ENCODE measurements around the gene GSTM2. TPM values are rescaled to one million over a fixed set of nuclear protein-coding genes. Genes with fewer than 3 reads are reported as not detected.
"Not testable (repeated sequence)": the region's sequence is repeated elsewhere in the genome, so short reads cannot be mapped to it uniquely, and the experiment has no call there.

GSTM2 gene
- total RNA-seq, 1 experiment from 2014 or later = 0.84 TPM

DNA sequence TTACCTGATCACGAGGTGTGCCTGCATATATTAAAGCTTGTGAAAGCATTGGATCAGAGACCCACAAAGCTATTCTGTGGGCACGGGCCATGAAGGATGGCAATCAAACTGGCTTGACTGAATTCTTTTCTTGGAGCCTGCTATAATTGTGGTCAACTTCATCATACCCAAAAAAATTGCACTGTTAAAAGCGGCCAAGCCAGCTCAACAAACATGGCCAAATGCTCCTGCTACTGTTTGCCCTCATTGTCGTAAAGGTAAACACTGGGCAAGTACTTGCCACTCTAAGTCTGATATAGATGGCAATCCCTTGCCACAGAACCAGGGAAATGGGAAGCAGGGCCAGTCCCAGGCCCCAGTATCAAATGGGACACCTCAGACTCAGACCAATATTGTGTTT lies 37.6 kb downstream of the GSTM2 start:
- BruUV-seq (replicated peaks) = no TSS peak
- no peak overlapping the region for H3K27ac Mint-ChIP-seq (ENCODE audit: unreplicated experiment)
- DNase-seq = no peak
- H3K9me3 Mint-ChIP-seq (ENCODE audit: unreplicated experiment) = peaks cover 38% of the 10 kb centered on the region
- H3K4me3 Mint-ChIP-seq (ENCODE audit: unreplicated experiment) = no peak overlapping the region
- no peaks in the 10 kb centered on the region for H3K27me3 ChIP-seq (replicated peaks; ENCODE audit: control insufficient read depth, insufficient read depth, low read length)
- intact Hi-C loops (cut with micrococcal nuclease; ENCODE audit: unreplicated experiment) = no loop called here
- H3K4me1 Mint-ChIP-seq (ENCODE audit: low read depth, unreplicated experiment) = no peaks in the 10 kb centered on the region
- H3K4me1 ChIP-seq = no peaks in the 10 kb centered on the region
- H3K36me3 ChIP-seq (ENCODE audit: control insufficient read depth, insufficient read depth, low read length) = no peaks in the 10 kb centered on the region
- POLR2A ChIA-PET = no interaction called here
- CTCF ChIA-PET = interaction anchor here (0.9 kb wide), 1 partner anchor 65 kb away, joined by 4 read pairs; no protein-coding TSS in a partner anchor
- TF ChIP-seq, protein P1, sequence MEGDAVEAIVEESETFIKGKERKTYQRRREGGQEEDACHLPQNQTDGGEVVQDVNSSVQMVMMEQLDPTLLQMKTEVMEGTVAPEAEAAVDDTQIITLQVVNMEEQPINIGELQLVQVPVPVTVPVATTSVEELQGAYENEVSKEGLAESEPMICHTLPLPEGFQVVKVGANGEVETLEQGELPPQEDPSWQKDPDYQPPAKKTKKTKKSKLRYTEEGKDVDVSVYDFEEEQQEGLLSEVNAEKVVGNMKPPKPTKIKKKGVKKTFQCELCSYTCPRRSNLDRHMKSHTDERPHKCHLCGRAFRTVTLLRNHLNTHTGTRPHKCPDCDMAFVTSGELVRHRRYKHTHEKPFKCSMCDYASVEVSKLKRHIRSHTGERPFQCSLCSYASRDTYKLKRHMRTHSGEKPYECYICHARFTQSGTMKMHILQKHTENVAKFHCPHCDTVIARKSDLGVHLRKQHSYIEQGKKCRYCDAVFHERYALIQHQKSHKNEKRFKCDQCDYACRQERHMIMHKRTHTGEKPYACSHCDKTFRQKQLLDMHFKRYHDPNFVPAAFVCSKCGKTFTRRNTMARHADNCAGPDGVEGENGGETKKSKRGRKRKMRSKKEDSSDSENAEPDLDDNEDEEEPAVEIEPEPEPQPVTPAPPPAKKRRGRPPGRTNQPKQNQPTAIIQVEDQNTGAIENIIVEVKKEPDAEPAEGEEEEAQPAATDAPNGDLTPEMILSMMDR (IDR thresholded peaks at IDR 0.05; ENCODE audit: insufficient read depth in 1 of 2, low read depth in 1 of 2, low read length in 1 of 2, severe bottlenecking in 1 of 2, unreplicated experiment in 1 of 2) = no peak
- no peaks in the 10 kb centered on the region; the same call in 1 of the 2 replicates for H3K9me3 ChIP-seq
- no peak overlapping the region for H3K4me3 ChIP-seq (ENCODE audit: low read depth, low read length)
- H3K27me3 Mint-ChIP-seq (ENCODE audit: insufficient read depth, unreplicated experiment) = no peaks in the 10 kb centered on the region
- no peaks in the 10 kb centered on the region for H3K36me3 Mint-ChIP-seq (ENCODE audit: insufficient read depth, unreplicated experiment)

- H3K4me3 Mint-ChIP-seq (ENCODE audit: unreplicated experiment); intact Hi-C loops (cut with micrococcal nuclease; ENCODE audit: unreplicated experiment); H3K27ac Mint-ChIP-seq (ENCODE audit: unreplicated experiment); H3K36me3 Mint-ChIP-seq (ENCODE audit: insufficient read depth, unreplicated experiment); H3K9me3 ChIP-seq; BruUV-seq (replicated peaks); H3K36me3 ChIP-seq (ENCODE audit: control insufficient read depth, insufficient read depth, low read length); DNase-seq; POLR2A ChIA-PET; H3K27me3 Mint-ChIP-seq (ENCODE audit: insufficient read depth, unreplicated experiment); H3K27me3 ChIP-seq (replicated peaks; ENCODE audit: control insufficient read depth, insufficient read depth, low read length); H3K4me1 ChIP-seq; H3K4me1 Mint-ChIP-seq (ENCODE audit: low read depth, unreplicated experiment); H3K4me3 ChIP-seq (ENCODE audit: low read depth, low read length): not testable (repeated sequence)
- CTCF ChIA-PET = interaction anchor here (0.6 kb wide), 1 partner anchor 432 kb away, joined by 4 read pairs; no protein-coding TSS in a partner anchor
- H3K9me3 Mint-ChIP-seq (ENCODE audit: unreplicated experiment) = peaks cover 34% of the 10 kb centered on the region
Measured at GRCh38 chr1:109708949-109709348, 41.1 kb downstream of the GSTM2 start.

DNA sequence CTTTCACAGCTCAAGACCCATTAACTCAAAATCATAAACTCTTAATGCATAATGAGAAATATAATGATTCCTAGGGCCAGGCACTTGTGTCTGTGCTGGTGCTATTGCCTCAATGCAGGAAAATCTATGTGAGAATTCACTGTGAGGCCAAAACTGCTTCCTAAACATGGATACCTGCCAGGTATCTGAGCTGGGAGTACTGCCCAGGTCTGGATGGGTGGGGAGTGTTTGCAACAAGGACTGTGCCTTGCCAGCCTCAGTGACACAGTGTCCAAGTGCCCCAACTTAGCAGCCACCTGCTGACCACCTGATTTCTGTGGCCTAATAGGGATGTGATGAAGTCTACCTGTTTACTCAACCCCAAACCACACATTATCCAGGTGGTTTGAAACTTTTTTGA lies 42.0 kb downstream of the GSTM2 start:
- not testable (repeated sequence) for H3K4me3 Mint-ChIP-seq (ENCODE audit: unreplicated experiment); H3K4me3 ChIP-seq (ENCODE audit: low read depth, low read length); DNase-seq

GRCh38 chr1:109711593-109712320 lies 43.9 kb downstream of the GSTM2 start, which contains the start of gene GSTM5:
GSTM5 (plus strand) TSS chr1:109712251; CDS start chr1:109712313, 62 bp downstream.
- BruUV-seq (replicated peaks); H3K4me3 ChIP-seq (ENCODE audit: low read depth, low read length); H3K27me3 Mint-ChIP-seq (ENCODE audit: insufficient read depth, unreplicated experiment); H3K4me3 Mint-ChIP-seq (ENCODE audit: unreplicated experiment); H3K9me3 ChIP-seq; H3K36me3 Mint-ChIP-seq (ENCODE audit: insufficient read depth, unreplicated experiment); intact Hi-C loops (cut with micrococcal nuclease; ENCODE audit: unreplicated experiment); DNase-seq; CTCF ChIA-PET; H3K27me3 ChIP-seq (replicated peaks; ENCODE audit: control insufficient read depth, insufficient read depth, low read length); H3K27ac Mint-ChIP-seq (ENCODE audit: unreplicated experiment); H3K4me1 Mint-ChIP-seq (ENCODE audit: low read depth, unreplicated experiment); H3K4me1 ChIP-seq; H3K36me3 ChIP-seq (ENCODE audit: control insufficient read depth, insufficient read depth, low read length); POLR2A ChIA-PET: not testable (repeated sequence)
- H3K9me3 Mint-ChIP-seq (ENCODE audit: unreplicated experiment) = peaks cover 21% of the 10 kb centered on the region

More for the DNA sequence above, 42.0 kb downstream of the GSTM2 start:
- H3K27ac Mint-ChIP-seq (ENCODE audit: unreplicated experiment); H3K27me3 Mint-ChIP-seq (ENCODE audit: insufficient read depth, unreplicated experiment); POLR2A ChIA-PET; BruUV-seq (replicated peaks); H3K36me3 Mint-ChIP-seq (ENCODE audit: insufficient read depth, unreplicated experiment); H3K36me3 ChIP-seq (ENCODE audit: control insufficient read depth, insufficient read depth, low read length); H3K9me3 ChIP-seq; H3K4me1 Mint-ChIP-seq (ENCODE audit: low read depth, unreplicated experiment); H3K4me1 ChIP-seq; H3K27me3 ChIP-seq (replicated peaks; ENCODE audit: control insufficient read depth, insufficient read depth, low read length); intact Hi-C loops (cut with micrococcal nuclease; ENCODE audit: unreplicated experiment): not testable (repeated sequence)
- CTCF ChIA-PET = interaction anchor here (0.6 kb wide), 1 partner anchor 433 kb away, joined by 4 read pairs; no protein-coding TSS in a partner anchor
- peaks cover 26% of the 10 kb centered on the region for H3K9me3 Mint-ChIP-seq (ENCODE audit: unreplicated experiment)
